Right renal pelvis (tissue), 4 donors: ENCODE measurements around the gene COBL. TPM values are rescaled to one million over a fixed set of nuclear protein-coding genes. Genes with fewer than 3 reads are reported as not detected.

Experiments used
- DNase-seq, 4 donors: peaks; one replicate each; pipeline ENCODE4 v3.0.0-alpha.2; 2013; ENCODE audit warnings: low read depth in 4 of 4, low spot score in 3 of 4, missing footprints in 1 of 4
- polyA plus RNA-seq, 4 donors: library from polyadenylated mRNA; unstranded; fragments of 120-200 nt; gene quantifications; one replicate each; pipeline ENCODE4 v1.2.1, GENCODE V29; 2013; ENCODE audit not compliant: insufficient read length in 4 of 4

Gene COBL
- polyA plus RNA-seq, 4 donors = 16.3 to 20.7 (median 17.1) TPM

DNA sequence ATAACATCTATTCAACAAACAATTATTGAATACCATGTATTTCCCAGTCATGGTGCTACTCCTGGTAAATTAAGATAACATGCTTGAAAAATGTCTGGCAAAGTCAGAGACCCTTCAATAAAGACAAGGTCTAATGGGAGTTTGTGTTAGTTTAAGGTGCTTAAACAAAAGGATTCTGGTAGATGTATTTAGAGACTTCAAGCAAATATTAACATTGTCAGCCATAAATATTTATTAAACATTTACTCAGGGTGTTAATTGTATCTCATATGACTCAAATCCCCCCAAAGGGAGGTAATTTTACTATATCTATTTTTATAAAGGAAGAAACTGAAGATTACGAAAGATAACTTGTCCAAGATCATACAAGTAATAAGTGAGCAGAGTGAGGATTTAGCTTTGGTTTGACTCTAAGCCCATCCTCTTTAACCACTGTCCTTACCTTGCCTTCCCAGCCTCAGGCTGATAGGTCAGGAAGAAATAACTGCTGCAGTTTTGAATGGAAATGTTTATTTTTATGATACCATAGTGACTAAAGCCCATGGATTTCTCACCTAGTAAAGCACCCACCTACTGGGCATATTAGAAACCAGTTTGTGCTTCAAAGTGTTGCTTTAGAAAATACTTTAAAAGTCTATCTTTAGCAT, 215.4 kb downstream of the COBL start:
- no peak for DNase-seq

DNA sequence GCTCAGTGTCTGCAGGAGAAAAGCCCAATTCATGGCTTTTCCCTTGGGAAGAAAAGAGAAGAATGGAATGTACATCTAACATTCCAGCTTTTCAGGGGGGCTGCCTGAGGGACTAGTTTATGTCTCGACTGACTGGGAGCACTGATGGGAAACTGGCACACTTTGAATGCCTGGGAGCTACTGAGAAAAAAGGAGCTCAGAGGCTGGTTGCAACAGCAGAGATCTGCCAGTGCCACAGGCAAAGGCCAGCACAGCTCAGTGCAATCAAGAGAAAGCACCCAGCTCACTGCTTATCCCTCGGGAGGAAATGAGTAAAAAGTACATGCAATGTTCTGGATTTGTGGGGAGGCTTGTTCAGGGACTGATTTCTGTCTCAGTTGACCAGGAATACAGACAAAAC, 226.2 kb downstream of the COBL start:
- no peak for DNase-seq

DNA sequence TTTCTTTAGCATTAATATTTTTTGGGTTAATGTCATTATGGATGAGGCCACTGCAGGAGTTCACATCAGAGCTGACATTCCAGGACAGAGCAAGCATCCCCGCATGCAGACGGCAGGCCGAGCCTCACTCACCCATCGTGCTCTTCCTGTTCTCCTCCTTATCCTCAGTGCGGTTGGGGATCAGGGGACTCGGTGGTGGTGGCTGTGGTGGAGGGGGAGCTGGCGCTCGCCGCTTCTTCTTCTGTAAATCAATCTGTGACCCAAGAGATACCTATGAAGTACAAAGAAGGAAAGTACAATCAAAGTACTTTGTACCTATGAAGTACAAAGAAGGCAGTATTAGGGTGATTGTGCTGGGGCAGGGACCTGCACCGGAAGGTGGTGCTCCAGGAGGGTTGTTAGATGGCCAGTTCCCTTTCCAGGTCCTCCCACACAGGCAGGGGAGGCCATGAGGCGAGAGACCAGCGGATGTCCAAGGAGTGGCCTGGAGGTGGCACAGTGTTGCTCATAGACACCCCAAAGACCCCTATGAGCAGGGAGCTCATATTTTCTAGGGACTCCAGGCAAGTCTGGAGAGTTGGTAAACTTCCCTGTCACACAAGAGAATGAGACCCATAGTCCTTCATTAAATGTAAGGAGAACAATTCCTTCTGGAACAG, 231.4 kb downstream of the COBL start:
- no peak for DNase-seq

DNA sequence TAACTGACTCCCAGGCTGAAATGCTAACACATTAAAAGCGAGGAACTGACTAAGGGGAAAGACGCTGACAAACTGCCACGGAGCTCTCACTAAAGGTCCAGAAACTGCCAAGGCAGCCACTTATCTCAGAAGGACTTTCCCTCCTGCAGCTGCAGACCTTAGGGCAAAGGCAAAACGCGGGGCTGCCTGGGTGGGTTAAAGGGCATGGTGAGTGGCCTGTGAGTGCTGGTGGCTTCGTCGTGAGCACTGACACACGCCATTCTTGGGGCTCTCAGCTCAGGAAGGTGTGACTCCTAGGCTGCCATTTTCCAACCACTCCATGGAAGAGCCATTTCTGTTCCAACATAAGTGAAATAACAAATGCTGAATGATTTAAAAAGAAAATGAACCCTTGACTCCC, 232.5 kb downstream of the COBL start:
- DNase-seq = no peak

DNA sequence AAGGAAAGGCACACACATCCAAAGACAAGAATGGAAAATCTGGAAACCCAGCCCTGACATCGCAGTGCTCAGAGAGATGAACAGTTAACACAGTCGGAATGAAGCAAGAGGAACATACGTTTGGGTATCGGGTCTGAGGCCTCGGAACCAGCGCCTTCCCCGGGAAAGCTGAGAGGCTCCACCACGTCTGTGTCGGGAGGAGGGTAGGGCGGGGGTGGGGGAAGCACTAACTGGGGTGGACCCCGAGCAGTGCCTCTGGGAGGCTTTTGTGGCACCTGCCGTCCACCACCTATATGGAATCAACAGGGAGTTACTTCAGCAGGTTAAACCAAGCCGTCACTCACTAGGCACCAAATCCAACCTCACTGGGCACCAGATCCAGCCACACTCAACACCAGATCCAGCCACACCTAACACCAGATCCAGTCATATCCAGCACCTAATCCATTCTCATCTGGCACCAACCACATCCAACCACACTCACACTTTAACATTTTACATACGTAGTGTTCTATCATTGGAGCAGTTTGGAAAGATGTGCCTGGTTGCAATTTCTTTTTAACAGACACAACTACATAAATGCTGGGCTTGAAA, 233.6 kb downstream of the COBL start:
- no peak for DNase-seq

DNA sequence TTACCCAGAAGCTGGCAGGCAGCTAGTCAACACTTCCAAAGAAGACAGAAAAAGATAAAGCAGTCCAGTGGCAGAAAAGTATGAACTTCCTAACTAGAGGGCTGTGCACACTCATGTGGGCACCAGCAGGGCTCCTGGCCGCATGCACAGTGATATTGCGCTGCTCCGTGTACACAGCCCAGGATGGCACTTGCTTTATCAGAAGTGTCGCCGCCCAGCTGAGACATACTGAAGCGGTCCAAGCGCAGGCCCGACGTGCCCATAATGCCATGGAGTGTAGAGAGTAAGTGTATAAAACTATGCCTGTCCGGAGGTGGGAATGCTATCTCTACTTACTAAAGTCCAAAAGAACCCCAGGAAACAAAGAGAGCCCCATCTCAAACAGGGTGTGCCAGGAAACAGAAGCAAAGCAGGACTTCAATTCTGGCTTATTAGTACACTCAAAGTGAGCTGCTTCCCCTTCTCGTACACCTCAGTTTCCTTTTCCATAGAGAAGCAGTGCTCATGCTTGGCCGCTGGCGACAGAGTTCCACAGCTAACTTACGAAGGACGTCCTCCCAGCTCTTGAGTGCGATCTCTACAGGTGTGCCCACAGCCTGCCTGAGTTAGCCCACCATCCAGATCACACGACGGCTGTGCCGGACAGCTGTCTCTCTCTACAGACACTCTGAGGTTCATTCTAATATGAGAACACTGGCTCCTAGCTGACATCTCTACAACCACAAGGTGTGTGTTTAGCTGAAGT, 234.3 kb downstream of the COBL start:
- DNase-seq = no peak

DNA sequence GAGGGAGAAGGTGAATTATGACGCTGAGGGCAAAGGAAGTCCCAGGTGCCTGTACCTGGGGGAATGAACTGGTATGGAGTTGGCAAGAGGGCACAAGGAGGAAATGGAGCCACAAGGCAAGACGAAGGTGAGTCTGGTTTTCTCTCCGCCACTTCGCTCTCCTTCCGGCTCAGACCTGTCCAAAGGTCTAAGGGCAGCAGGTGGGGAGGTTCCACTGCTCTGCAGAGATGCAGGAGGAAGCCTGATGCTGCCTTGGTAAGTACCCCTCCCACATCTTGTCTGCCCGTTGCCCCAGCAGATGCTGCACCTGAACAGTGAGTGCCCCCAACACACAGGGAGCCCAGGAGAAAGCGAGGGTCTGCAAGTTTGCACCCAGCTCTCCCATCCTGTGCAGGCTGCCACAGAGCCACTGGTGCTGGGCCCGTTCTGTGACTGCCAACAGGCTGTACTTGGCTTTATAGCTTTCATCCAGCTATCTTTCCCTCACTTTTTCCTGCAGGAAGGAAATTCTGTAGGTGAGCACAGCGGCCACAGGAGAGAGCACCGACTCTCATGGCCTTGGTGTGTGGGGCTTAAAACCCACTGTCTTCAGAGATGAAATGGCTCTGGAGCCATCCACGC, 235.2 kb downstream of the COBL start:
- no peak for DNase-seq

DNA sequence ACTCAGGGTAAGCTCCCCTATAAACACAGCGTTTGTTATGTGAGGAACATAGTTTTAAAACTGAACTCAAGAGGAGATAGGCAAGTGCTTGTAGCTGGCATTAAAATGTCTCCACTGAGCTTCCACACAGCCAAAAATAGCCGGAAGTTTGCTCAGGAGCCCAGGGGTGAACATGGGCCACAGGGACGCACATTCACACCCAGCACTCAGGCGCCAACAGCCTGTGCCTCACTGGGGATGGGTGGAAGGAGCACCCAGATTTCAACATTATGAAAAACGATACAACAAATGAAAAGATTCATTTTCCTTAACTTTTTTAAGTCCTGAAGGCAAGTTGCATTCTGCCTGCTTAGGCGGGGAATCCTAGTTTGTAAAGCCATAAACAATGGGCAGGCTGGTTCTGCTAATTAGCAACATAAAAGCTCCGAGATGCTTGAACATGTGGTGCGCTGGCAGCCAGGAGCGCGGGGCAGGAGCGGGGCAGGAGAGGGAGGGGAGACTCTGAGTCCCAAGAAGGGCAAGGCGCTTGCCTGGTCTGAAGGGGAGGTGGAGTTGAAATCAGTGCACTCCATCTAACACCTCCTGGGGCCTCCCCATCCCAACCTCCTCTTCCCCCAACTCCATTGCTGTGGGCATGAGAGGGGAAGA, 235.9 kb downstream of the COBL start:
- DNase-seq = no peak

DNA sequence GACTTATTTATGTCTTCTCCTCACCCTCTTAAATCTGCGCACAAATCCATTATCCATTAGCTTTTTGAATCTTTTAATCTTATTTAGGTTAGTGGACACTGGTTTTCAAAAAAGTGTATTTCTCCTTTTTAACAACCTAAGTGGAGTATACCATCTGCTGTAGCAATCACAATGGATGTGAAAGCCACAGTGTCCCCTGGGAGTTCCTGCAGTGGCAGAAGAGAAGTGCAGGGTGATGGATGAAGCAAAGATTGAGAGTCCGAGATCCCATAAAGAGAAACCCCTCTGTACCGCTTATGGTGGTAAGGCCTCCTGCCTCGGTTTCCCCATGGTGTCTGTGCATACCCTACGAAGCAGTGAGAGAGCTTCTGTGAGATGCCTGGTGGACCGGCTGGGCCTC, 236.4 kb downstream of the COBL start:
- no peak for DNase-seq

DNA sequence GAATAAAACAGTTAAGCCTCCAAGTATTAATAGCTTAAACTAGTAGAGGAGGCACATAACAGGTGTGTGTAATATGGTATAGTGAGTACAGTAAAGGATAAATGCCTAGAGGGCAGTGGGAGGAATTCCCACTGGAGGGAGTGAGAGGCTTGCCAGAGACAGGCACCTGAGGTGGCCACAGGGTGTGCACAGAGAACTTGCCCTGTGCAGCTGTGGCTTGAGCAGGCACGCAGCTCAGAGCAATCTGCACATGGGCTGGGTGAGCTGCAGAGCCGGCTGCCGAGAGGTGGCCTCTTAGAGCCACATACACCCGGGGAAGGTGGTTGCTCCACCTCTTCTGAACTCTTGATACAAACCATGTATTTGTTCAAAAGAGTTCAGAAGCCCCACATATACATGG, 237.1 kb downstream of the COBL start:
- no peak for DNase-seq

DNA sequence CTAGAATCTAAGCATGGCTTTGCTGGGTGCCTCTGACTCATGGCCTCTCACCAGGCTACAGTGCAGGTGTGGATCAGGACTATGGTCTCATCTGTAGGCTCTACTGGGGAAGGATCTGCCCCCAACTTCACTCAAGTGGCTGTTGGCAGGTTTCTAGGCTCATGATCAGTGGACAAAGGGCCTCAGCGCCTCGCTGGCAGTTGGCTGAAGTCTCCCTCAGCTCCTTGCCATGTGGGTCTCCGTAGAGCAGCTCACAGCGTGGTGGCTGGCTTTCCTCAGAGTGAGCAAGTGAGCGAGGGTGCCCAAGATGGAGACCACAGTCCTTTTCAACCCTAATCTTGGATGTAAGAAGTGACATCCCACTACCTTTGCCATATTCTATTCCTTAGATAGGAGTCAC, 238.0 kb downstream of the COBL start:
- DNase-seq = no peak

DNA sequence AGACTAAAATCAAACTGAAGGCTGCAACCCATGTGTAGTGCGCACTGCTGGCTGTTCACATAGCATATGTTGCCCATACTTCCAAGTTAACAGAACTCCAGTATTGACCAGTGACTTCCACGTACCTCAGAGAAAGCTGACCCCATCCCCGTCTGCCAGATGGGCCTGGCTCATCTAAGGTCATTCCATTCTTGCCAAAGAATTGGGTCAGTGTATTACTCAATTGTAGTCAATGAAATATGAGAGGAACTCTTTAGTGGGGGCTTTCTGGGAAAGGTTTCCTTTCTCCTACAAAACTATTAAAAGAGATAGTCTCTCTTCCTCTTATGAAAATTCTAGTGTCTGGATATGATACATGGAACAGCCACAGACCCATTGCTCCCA, 238.6 kb downstream of the COBL start:
- no peak for DNase-seq

DNA sequence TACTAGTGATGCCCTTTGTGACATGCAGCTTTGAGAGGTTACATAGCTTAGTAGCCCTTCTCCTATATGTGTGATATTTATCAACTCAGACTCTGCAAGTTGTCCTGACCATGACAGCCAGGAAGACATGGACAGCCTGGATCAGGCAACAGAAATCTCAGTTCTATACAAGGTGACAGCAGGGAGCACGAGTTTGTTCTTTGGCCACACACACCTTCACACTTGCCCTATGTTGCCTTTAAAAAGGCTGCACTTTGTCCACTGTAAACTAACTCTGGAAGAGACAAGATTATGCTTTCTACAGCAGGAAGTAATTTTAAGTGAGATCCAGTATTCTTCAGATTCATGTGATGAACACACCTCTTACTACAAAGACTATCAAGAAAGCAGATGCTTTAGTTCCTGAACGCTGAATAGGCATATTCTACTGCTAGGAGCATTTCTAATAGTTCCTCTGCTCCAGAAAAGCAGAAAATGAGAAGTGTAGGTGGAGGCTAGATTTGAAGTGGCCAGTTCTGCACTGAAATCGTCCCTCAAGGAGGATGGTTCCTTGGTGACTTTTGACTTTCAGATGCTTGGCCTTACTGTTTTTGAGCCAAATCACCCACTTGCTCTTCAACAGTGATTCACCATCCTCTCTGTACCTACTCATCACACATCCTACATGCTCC, 239.2 kb downstream of the COBL start:
- no peak for DNase-seq

DNA sequence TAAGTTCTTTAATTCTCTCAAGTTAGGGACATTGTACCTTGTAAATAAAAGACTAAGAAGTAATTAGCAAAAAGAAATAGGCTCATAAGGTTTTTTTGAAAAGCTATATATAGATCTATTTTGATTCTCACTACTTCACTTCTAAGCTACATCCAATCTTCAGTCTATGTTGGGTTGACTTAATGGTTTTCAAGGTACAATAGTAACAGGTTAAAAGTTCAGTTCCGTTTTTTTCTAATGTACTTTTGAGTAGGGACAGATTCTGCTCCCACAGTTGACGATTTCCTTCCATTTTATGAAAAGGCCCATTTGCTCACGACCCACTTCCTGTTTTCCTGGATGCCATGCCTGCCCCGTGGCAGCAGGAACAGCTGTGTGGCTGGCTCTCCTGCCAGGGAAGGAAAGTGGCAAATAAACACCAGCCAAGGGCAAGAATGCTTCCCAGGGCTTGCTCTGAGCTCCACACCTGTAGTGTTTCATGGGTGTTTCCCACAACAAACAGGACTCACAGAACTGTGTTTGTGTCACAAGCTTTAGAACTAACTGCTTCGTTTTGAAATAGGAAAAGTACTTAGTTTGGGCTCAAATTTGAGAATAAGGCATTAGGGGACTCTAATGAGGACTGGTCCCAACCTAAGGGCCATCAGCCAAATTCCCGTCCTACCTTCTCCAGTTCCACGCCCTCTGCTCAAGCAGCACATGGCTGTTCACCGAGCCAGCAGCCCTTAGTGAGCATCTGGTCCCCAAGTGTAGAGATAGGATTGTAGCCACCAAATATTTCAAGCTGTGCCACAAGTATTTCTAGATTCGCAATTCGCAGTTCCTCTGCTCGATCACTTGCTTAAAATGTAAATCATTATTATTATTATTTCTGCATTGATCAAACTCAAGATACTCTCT, 240.7 kb downstream of the COBL start:
- no peak for DNase-seq

DNA sequence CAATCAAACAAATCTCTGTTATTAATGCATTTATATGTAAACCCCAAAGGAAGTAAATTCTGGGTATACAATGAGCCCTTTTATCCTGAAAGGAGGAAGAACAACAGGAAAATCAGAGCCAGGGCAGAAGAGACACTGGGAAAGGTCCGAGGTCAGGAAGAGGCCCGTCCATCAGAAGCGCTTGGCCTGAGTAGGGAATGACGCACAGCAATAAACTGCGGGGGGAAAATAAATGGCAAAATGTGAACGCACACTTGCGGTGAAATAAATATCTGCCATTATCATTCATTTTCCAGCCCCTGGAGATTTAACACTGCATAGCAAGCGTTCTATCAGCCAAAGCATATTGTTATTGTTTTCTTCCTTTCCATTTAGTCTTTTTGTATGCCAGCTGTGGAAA, 243.4 kb downstream of the COBL start:
- DNase-seq = no peak

DNA sequence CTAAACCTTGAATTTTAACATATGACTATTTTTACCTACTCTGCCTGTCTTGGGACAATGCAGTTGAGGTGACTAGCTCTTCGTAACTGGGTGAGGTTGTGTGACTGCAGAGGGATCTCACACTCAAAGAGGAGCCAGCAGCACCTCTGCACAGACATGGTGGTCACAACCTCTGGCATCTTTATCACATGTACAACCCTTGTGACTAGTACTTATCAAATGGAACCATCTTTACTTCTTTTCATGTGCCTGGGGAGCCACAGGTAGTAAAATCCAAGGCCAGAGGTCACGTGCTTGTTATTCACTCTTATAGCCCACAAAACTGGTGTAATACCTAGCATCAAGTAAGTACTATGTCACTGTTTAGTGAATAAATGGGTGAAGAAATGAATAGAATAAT, 244.3 kb downstream of the COBL start:
- no peak for DNase-seq

DNA sequence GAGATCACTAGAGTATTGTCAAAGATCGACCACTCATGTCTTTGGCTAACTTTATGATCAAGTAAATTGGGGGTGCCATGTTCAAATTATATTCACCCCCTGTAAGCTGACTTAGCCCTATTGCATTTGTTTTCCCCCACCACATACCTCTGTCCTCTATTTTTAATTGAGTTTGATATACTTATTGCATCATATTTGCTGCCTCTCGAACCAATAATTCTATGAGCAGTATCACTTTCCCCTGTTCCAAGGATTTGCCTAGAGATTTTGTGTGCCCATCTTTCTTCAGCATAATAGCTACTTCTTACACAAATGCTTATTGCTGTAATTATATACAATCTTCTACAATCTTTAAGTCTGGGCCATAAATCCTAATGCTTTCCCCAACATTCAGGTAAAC, 245.2 kb downstream of the COBL start:
- no peak for DNase-seq

DNA sequence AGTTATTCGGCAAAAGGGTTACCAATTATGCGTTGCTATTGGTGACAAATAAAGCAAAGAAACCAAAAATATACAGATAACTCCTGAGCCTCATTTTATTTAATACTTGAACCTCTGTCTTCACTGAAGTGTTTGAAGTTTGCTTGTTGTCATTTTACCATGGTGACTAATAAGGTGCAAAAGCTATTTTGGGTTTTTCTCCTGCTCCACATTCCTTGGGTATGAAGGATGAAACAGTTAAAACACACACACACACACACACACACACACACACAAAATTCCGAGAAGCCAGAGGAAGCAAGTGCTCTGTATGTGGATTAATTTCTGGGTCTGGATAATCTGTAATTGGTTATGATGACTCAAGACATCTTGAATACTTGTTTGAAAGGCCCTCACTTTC, 246.5 kb downstream of the COBL start:
- DNase-seq = no peak

DNA sequence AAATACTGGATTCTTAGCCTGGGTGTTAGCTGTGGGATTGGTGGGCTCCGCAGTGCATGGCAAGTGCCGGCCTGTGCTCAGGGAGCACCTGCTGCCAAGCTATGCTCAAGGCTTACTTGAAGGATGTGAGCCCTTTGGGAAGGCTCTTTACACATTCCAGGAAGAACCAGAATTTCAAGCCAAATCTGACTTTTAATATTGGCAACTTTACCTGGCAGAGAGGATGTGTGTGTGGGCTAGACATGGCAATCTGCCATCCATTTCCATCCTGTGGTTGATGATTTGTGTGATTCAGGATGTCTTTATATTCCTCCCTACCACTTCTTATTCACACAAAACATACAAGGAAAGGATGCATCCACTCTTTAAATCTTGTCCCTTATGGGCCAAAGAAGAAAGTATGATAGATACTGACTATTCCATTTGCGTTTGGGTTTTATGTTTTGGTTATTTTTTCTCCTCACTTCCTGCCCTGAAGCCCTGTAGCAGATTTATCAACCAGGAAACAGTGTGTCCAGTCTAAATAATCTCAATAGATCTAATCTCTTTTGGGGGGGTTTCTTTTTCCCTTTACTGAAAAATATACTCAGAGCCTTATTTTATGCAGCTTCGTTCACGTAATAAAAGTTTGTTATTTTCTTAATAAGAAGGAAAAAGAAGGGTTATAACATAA, 247.1 kb downstream of the COBL start:
- no peak for DNase-seq
